NCI-H345 (cell line): Measurements from ENCODE around the gene TEX14.
"Not testable (repeated sequence)": the region's sequence is repeated elsewhere in the genome, so short reads cannot be mapped to it uniquely, and the experiment has no call there.

ENCODE experiments used
- DNase-seq: peaks from one replicate; lab custom pipeline; 2025; lab: John Stamatoyannopoulos, UW

Gene TEX14

GRCh38 chr17:58658804-58659713 lies 32.8 kb downstream of the TEX14 start:
- peak; percentile 91 for DNase-seq

GRCh38 chr17:58657962-58658803 lies 33.7 kb downstream of the TEX14 start:
- not testable (repeated sequence) for DNase-seq

GRCh38 chr17:58648236-58648635 lies 43.6 kb downstream of the TEX14 start:
- no peak for DNase-seq

GRCh38 chr17:58643147-58643546 lies 48.7 kb downstream of the TEX14 start:
- no peak for DNase-seq

- no peak for DNase-seq
These were observed 49.9 kb downstream of the TEX14 start for GRCh38 chr17:58641887-58642311.

GRCh38 chr17:58640202-58640601 lies 51.6 kb downstream of the TEX14 start:
- DNase-seq, result no peak

GRCh38 chr17:58639681-58640080 lies 52.2 kb downstream of the TEX14 start:
- DNase-seq, result no peak

GRCh38 chr17:58637011-58637570 lies 54.8 kb downstream of the TEX14 start:
- DNase-seq, result no peak

- no peak for DNase-seq
These were observed 59.2 kb downstream of the TEX14 start for GRCh38 chr17:58632324-58633314.

- peak; percentile 76 for DNase-seq
These were observed 60.1 kb downstream of the TEX14 start for GRCh38 chr17:58631523-58632323.

GRCh38 chr17:58630883-58631522 lies 60.8 kb downstream of the TEX14 start:
- no peak for DNase-seq

- no peak for DNase-seq
These were observed 64.9 kb downstream of the TEX14 start for GRCh38 chr17:58626905-58627304.

- DNase-seq, result no peak
These were observed 67.1 kb downstream of the TEX14 start for GRCh38 chr17:58624751-58625150.

GRCh38 chr17:58621174-58621573 lies 70.7 kb downstream of the TEX14 start:
- DNase-seq, result no peak

GRCh38 chr17:58618336-58618735 lies 73.5 kb downstream of the TEX14 start:
- no peak for DNase-seq

GRCh38 chr17:58617563-58617962 lies 74.3 kb downstream of the TEX14 start:
- no peak for DNase-seq

- DNase-seq, result no peak
These were observed 75.8 kb downstream of the TEX14 start for GRCh38 chr17:58615768-58616659.

GRCh38 chr17:58614859-58615459 lies 76.9 kb downstream of the TEX14 start:
- no peak for DNase-seq
